Panc1 (cell line): ENCODE data around the gene GAP43. TPM values are rescaled to one million over a fixed set of nuclear protein-coding genes. Genes with fewer than 3 reads are reported as not detected.

ENCODE experiments used
- ATAC-seq: fragments of 200-7000 bp; cut with Tn5 transposase; 2 replicates; pipeline ENCODE4 v1.9.1; 2020; ENCODE audit warnings: mild to moderate bottlenecking, moderate library complexity
- Bru-seq: library from RNA; stranded (reverse); fragments of 400-500 nt; gene quantifications from one replicate; lab custom pipeline; 2021; lab: Mats Ljungman, UMichigan
- BruChase-seq, 2 experiments: library from RNA; stranded (reverse); fragments of 400-500 nt; gene quantifications; one replicate each; lab custom pipeline; 2021; lab: Mats Ljungman, UMichigan
- BruUV-seq: library from RNA; stranded (reverse); fragments of 400-500 nt; replicated peaks from 2 replicates; lab custom pipeline; 2021; lab: Mats Ljungman, UMichigan
- CTCF ChIA-PET: fragments of 300-600 bp; sonication (Branson Sonifier 250); formaldehyde crosslinking; loops from one replicate; lab custom pipeline; 2022; ENCODE audit warnings: antibody characterized with exemption; lab: Charles Lee
- POLR2A ChIA-PET: fragments of 300-600 bp; sonication (Branson Sonifier 250); formaldehyde crosslinking; loops from one replicate; lab custom pipeline; 2022; ENCODE audit warnings: antibody characterized with exemption; lab: Charles Lee
- DNase-seq: peaks from one replicate; pipeline ENCODE4 v3.0.0-alpha.2; 2010; ENCODE audit warnings: low read depth, low spot score
- H3K27ac ChIP-seq: 2 replicates; pipeline ENCODE4 v1.5.1; 2011; ENCODE audit warnings: mild to moderate bottlenecking, low read length, inconsistent platforms
- H3K27me3 ChIP-seq: fragments of 200-500 bp; sonication (Bioruptor generic); 2 replicates; pipeline ENCODE4 v1.6.0; 2014; ENCODE audit warnings: low read length, inconsistent platforms; ENCODE audit not compliant: control insufficient read depth, insufficient read depth
- H3K36me3 ChIP-seq: fragments of 200-500 bp; sonication (Bioruptor generic); 2 replicates; pipeline ENCODE4 v1.5.1; 2014; ENCODE audit warnings: inconsistent platforms, mild to moderate bottlenecking, low read length, moderate library complexity; ENCODE audit not compliant: control insufficient read depth, insufficient read depth
- H3K4me1 ChIP-seq: 2 replicates; pipeline ENCODE4 v1.5.1; 2011; ENCODE audit warnings: inconsistent platforms, mild to moderate bottlenecking, low read length, moderate library complexity; ENCODE audit not compliant: control insufficient read depth, insufficient read depth
- H3K4me3 ChIP-seq, 2 experiments: 2 replicates each; pipeline ENCODE4 v1.5.1; 2011 to 2012; ENCODE audit warnings: low read depth in 2 of 2, low read length in 2 of 2, mild to moderate bottlenecking in 2 of 2, inconsistent platforms in 1 of 2, moderate library complexity in 1 of 2
- H3K9me3 ChIP-seq: fragments of 200-500 bp; sonication (Bioruptor generic); 2 replicates; pipeline ENCODE4 v1.5.1; 2014; ENCODE audit warnings: low read depth, mild to moderate bottlenecking, inconsistent platforms, low read length, moderate library complexity; ENCODE audit not compliant: control insufficient read depth, insufficient read depth
- POLR2AphosphoS5 ChIP-seq: IDR thresholded peaks from 2 replicates; pipeline ENCODE4 v1.6.1; 2012; ENCODE audit warnings: mild to moderate bottlenecking, low read depth, low read length, moderate library complexity
- SIN3A ChIP-seq: IDR thresholded peaks from 2 replicates; pipeline ENCODE4 v1.6.1; 2012; ENCODE audit warnings: low read depth, mild to moderate bottlenecking, low read length, moderate library complexity, borderline replicate concordance; ENCODE audit not compliant: insufficient read depth
- TCF7L2 ChIP-seq: IDR thresholded peaks from 2 replicates; pipeline ENCODE4 v1.6.1; 2011; ENCODE audit warnings: mild to moderate bottlenecking, low read depth, low read length, inconsistent platforms
- in situ Hi-C: cut with HindIII; loops from 2 replicates; pipeline ENCODE4 v1.10.0; 2016; ENCODE audit warnings: low sequenced_read_pairs, low pct_unique_long_range_greater_than_20kb
- intact Hi-C: fragments of 100-400 bp; cut with micrococcal nuclease; formaldehyde crosslinking; loops from one replicate; pipeline ENCODE4 v1.10.0; 2022; ENCODE audit not compliant: unreplicated experiment
- long read RNA-seq: library from polyadenylated mRNA; unstranded; transcript quantifications from one replicate; pipeline ENCODE4 v2.0.0, GENCODE V29; 2021; ENCODE audit not compliant: unreplicated experiment
- polyA plus RNA-seq: library from polyadenylated mRNA; unstranded; fragments of >200 nt; gene quantifications from one replicate; pipeline ENCODE4 v1.2.1, GENCODE V29; 2012; ENCODE audit warnings: missing spikeins; ENCODE audit not compliant: insufficient read length
- total RNA-seq: library from RNA; stranded (reverse); gene quantifications from one replicate; pipeline ENCODE4 v1.2.1, GENCODE V29; 2021; ENCODE audit not compliant: unreplicated experiment
- TF ChIP-seq, protein P1 (sequence below), 2 experiments: IDR thresholded peaks; 2 replicates each; pipeline ENCODE4 v1.6.1; 2011 to 2012; ENCODE audit warnings: low read depth in 2 of 2, control low read depth in 1 of 2, low read length in 1 of 2, mild to moderate bottlenecking in 1 of 2, moderate library complexity in 1 of 2; ENCODE audit not compliant: insufficient read depth in 1 of 2
- TF ChIP-seq, protein P2 (sequence below): fragments of 450-650 bp; IDR thresholded peaks from 2 replicates; pipeline ENCODE4 v1.5.1; 2017; ENCODE audit warnings: mild to moderate bottlenecking

Gene GAP43, protein sequence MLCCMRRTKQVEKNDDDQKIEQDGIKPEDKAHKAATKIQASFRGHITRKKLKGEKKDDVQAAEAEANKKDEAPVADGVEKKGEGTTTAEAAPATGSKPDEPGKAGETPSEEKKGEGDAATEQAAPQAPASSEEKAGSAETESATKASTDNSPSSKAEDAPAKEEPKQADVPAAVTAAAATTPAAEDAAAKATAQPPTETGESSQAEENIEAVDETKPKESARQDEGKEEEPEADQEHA
- not detected for total RNA-seq
- polyA plus RNA-seq, result not detected
- Bru-seq, nascent RNA, result percentile 4 among the genes with signal in this experiment
- BruChase-seq, experiment 1, labeled RNA remaining after a 2-hour chase, result not detected
- BruChase-seq, experiment 2, labeled RNA remaining after a 6-hour chase, result not detected
- long read RNA-seq, result 0 reads

DNA sequence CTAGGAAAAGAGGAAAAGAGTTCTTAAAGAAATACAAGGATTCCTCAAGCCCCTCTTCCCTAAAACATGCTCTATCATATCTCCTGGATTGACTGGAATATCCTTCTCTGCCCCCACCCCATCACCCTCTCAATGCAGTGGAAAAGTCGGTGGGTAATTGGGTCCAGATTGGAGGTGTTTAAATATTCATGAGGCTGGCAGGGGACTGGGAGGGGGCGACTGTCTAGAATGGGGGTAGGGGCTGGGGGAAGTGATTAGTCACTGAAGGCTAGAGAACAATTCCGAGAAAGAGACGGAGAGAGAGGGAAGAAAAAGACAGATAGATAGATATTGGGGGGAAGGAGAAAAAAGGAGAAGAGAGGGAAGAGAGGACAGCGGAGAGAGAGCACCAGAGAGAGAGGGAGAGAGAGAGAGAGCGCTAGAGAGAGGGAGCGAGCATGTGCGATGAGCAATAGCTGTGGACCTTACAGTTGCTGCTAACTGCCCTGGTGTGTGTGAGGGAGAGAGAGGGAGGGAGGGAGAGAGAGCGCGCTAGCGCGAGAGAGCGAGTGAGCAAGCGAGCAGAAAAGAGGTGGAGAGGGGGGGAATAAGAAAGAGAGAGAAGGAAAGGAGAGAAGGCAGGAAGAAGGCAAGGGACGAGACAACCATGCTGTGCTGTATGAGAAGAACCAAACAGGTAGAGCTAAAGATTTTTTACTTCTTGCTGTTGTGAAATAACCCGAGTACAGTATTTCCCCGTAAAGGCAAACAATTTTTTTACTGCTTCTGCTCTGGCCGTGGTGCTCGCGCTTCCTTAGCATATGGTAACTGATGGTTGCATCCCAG lies at the start of gene GAP43:
GAP43 (plus strand) TSS at position 467 of the 825 bp plus-strand sequence; CDS start at position 647, 180 bp downstream.
- CTCF ChIA-PET, result interaction anchor here (0.7 kb wide), 1 partner anchor 532 kb away, joined by 3 read pairs; no protein-coding TSS in a partner anchor
- Histone ChIP-seq H3K27me3 (peaks cover 14% of the 10 kb centered on the region; the same call in 1 of the 2 replicates), H3K27ac (no peak within 1 kb of the TSS), H3K4me1 (no peaks in the 10 kb centered on the region), H3K36me3 (no peaks in the 10 kb centered on the region), H3K4me3 (peak within 1 kb of the TSS in 1 of 2 experiments; percentile 7; a peak in 1 of 4 replicates), H3K9me3 (no peaks in the 10 kb centered on the region)
- DNase-seq (no peak), ATAC-seq (no peak)
- POLR2A ChIA-PET, result no interaction called here
- TF ChIP-seq, protein P1, sequence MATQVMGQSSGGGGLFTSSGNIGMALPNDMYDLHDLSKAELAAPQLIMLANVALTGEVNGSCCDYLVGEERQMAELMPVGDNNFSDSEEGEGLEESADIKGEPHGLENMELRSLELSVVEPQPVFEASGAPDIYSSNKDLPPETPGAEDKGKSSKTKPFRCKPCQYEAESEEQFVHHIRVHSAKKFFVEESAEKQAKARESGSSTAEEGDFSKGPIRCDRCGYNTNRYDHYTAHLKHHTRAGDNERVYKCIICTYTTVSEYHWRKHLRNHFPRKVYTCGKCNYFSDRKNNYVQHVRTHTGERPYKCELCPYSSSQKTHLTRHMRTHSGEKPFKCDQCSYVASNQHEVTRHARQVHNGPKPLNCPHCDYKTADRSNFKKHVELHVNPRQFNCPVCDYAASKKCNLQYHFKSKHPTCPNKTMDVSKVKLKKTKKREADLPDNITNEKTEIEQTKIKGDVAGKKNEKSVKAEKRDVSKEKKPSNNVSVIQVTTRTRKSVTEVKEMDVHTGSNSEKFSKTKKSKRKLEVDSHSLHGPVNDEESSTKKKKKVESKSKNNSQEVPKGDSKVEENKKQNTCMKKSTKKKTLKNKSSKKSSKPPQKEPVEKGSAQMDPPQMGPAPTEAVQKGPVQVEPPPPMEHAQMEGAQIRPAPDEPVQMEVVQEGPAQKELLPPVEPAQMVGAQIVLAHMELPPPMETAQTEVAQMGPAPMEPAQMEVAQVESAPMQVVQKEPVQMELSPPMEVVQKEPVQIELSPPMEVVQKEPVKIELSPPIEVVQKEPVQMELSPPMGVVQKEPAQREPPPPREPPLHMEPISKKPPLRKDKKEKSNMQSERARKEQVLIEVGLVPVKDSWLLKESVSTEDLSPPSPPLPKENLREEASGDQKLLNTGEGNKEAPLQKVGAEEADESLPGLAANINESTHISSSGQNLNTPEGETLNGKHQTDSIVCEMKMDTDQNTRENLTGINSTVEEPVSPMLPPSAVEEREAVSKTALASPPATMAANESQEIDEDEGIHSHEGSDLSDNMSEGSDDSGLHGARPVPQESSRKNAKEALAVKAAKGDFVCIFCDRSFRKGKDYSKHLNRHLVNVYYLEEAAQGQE (IDR thresholded peaks at IDR 0.05; ENCODE audit: insufficient read depth in 1 of 2, low read depth in 2 of 2, low read length in 1 of 2), result no peak
- TF ChIP-seq SIN3A, result no peak
- TF ChIP-seq, protein P2, sequence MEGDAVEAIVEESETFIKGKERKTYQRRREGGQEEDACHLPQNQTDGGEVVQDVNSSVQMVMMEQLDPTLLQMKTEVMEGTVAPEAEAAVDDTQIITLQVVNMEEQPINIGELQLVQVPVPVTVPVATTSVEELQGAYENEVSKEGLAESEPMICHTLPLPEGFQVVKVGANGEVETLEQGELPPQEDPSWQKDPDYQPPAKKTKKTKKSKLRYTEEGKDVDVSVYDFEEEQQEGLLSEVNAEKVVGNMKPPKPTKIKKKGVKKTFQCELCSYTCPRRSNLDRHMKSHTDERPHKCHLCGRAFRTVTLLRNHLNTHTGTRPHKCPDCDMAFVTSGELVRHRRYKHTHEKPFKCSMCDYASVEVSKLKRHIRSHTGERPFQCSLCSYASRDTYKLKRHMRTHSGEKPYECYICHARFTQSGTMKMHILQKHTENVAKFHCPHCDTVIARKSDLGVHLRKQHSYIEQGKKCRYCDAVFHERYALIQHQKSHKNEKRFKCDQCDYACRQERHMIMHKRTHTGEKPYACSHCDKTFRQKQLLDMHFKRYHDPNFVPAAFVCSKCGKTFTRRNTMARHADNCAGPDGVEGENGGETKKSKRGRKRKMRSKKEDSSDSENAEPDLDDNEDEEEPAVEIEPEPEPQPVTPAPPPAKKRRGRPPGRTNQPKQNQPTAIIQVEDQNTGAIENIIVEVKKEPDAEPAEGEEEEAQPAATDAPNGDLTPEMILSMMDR, result no peak
- TF ChIP-seq POLR2AphosphoS5, result no peak
- no peak for TF ChIP-seq TCF7L2
- in situ Hi-C loops (no loop called here), intact Hi-C loops (no loop called here)
- BruUV-seq, result no TSS peak

DNA sequence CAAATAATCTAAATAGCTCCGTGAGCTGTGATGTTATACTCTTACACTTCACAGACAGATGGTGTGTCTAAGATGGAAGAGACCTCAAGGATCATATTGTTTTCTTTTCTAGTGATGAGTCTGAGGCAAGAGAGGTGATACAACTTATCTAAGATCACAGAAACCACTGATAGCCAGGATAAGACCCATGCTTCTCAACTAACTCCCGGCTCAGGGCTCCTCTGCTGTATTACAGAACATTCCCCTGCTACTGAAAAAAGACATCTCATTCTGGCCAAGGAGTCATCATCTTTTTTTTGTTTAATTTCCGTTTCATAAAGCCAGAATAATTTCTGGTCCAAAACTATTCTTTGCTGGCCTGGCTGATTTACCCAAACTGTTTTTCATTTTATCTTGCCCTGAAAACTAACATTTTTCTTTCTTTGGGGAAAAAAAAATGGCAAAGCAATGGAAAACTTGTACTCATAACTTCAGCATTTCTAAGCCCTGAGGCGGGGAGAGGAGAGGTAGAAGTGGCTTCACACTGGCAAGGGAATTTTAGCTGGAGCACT lies 46.9 kb upstream of the GAP43 start:
- intact Hi-C loops (no loop called here), in situ Hi-C loops (no loop called here)
- DNase-seq, result no peak
- POLR2A ChIA-PET, result no interaction called here
- Histone ChIP-seq H3K36me3 (no peaks in the 10 kb centered on the region), H3K27me3 (no peaks in the 10 kb centered on the region; the same call in 1 of the 2 replicates), H3K27ac (no peak overlapping the region), H3K4me1 (no peaks in the 10 kb centered on the region), H3K9me3 (no peaks in the 10 kb centered on the region), H3K4me3 (no peak overlapping the region)
- no TSS peak for BruUV-seq
- no peak for ATAC-seq
- no peak for TF ChIP-seq TCF7L2
- TF ChIP-seq, protein P1 (IDR thresholded peaks at IDR 0.05; ENCODE audit: insufficient read depth in 1 of 2, low read depth in 2 of 2, low read length in 1 of 2), result no peak
- no peak for TF ChIP-seq SIN3A
- no peak for TF ChIP-seq POLR2AphosphoS5
- TF ChIP-seq, protein P2, result no peak
- CTCF ChIA-PET, result no interaction called here
